Activated CD8-positive, alpha-beta memory T cell treated with anti-CD3 and anti-CD28 coated beads, Interleukin-2, amount 50 U/mL, for 4 hours (primary cell): Measurements from ENCODE around the gene ANKRD34C.
"Not testable (repeated sequence)": the region's sequence is repeated elsewhere in the genome, so short reads cannot be mapped to it uniquely, and the experiment has no call there.

Experiments used
- DNase-seq: peaks from one replicate; pipeline ENCODE4 v3.0.0-alpha.2; 2020

Gene ANKRD34C

DNA sequence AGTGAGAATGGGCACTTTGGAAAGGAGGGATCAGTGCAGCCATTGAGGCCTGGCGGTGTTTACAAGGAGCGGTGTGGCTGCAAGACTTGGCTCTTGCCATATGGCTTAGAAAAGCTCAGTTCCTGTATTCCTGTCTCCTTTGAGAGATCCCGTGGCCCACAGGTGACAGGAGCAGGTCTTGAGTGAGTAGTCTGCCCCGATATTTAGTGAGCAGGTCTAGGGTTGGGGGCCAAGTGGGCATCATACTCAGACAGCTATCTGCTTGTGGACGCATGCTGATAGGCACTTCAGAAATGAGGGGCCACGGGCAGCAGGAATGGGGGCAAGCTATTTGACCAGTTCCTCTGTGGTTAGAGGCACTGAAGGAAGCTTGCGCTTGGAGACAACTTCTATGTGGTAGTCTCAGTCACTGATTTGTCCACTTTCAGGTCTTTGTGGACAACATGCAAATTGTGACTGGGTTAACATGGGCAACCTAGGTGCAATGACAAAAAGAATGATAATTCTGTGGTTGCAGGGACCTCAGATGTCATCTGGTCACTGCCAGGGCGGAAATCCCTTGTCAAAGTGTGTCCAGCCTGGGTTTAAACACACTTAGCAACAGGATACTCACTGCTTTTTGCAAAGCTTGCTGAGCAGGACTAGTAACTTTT, 29.5 kb downstream of the ANKRD34C start:
- DNase-seq, result no peak

DNA sequence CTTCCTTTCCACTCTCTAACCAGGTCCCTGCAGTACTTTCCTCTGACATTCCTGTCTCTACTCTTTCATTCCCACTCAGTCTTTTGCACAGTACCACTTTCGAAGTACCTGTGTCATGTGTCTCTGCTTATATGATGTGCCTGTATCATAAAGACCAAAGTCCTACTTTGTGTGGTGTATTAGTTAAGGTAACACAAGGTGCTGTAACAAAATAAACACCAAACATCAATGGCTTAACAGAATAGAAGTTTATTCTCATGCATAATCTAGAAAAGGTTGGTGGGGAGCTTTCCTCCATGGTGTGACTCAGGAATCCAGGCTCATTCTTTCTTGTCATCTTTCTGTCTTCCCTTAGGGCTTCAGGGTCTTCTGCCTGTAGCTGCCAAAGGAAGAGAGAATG, 31.7 kb downstream of the ANKRD34C start:
- no peak for DNase-seq

DNA sequence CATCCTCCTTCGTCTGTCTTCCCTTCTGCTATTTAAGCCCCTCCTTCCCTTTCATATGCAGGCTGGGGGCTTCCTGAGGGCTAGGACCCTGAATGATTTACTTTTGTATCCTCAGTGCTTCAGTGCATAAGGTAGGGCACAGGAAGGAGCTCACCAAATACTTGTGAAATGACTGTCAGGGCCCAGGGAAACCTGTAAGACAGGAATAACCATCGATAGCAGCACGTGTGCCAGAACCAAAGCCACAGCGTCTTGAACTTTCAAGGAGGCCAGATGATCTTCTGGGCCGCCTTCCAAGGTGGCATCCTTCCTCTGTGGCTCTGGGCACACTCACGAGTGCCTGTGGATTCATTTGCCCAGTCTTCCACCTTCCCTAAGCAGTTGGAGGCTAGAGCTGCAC, 32.3 kb downstream of the ANKRD34C start:
- DNase-seq, result no peak

DNA sequence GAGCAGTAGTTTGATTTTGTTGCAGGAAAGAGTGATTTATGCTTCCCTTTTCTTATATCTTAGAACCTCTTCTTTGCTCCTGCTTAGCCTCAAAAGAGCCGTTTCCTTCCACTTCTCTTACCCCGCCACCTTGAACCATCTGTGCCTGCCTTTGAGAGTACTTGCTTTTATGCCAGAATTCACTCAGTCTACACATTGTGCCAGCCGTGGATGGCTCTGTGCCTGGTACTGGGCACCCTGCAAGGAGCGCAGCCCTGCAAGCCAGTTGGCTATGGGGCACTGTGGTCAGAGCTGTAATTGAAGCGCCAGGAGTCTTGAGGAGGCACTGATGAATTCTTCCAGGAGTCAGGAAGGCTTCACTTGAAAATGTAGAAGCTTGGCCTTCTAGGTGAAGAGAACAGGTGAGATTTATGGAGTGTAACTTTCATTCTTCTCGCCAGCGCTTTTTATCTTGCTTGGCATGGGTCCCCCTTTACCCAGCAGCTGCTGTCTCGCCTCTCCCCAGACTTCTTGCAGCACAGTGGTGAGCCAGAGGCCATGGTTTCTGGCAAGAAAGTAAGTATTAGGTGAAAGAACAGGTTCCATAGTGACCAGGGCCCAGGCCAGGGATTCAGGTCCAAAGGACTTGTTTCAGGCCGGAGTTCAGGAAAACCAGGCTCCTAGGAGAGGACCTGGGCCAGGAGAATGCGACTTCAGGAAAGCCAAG, 33.3 kb downstream of the ANKRD34C start:
- no peak for DNase-seq

DNA sequence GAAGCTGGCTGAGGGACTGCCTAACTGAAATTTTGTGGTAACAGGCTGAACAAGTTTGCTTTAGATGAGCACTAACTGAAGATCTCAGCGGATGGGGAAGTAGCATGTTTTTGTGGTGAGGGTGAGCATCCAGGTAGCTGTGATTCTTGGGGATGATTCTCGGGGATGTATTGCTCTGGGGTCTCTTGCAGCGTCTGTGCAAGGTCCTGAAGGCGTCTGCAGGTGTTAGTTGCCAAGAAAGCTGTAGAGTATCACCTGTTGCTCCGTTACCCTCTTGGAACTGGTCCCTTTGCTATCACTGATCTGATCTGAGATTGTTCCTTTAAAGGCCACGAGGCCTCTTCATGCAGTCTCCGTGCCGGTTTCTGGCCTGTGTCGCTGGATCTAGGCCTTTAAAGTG, 34.3 kb downstream of the ANKRD34C start:
- DNase-seq, result no peak

DNA sequence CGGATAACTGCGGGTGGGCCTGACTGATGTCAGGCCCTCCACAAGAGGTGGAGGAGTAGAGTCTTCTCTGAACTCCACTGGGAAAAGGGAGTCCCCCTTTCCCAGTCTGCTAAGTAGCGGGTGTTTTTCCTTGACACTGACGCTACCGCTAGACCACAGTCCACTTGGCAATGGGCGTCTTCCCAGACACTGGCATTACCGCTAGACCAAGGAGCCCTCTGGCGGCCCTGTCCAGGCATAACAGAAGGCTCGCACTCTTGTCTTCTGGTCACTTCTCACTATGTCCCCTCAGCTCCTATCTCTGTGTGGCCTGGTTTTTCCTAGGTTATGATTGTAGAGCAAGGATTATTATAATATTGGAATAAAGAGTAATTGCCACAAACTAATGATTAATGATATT, 37.5 kb downstream of the ANKRD34C start:
- not testable (repeated sequence) for DNase-seq

DNA sequence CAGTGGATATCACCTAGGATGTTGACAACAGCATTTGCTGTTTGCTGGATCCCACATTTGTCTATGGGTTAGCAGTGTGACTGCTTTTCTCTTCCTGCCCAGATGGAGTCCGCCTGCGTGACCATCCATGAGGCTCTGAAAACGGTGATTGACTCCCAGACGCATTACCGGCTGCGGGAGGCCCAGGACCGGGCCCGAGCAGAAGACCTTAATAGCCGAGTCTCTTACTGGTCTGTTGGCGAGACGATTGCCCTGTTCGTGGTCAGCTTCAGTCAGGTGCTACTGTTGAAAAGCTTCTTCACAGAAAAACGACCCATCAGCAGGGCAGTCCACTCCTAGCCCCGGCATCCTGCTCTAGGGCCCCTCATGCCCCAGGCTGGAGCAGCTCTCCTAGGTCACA, 39.4 kb downstream of the ANKRD34C start:
- DNase-seq, result no peak

DNA sequence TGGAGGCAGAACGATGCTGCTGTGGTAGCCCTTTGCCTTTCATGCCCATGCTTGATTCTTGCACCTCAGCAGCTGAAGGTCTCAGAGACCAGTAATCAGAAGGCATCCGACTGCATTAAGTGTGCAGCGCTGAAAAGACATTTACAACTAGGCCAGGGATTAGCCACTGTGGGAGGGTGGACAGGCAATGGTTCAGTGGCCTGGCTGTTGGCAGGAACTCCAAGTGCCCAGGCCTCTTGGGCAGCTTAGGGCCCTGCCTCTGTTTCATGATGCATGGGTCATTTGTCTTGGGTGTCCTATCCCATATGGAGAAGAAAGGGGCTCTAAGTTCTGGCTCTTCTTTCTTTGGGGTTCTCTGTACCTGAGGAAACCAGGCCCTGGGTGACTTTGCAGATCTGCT, 39.8 kb downstream of the ANKRD34C start:
- DNase-seq, result no peak

DNA sequence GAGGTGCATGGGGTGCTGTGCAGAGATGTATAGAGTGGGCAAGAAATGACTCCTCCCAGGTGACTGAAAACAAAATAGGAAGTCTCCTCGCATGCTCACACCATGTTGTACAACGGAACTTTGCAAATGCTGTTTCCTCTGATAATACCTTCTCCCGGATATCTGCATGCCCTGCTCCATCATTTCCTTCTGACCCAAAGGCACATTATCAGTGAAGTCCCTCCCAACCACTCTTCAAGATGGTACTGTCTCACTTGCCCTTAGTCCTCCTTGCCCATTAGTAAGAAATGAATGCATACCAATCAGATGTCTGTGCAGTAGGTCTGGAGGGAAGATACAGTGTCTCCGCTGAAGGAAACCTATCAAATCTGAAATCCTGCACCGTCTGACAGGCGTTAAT, 40.4 kb downstream of the ANKRD34C start:
- DNase-seq, result no peak

DNA sequence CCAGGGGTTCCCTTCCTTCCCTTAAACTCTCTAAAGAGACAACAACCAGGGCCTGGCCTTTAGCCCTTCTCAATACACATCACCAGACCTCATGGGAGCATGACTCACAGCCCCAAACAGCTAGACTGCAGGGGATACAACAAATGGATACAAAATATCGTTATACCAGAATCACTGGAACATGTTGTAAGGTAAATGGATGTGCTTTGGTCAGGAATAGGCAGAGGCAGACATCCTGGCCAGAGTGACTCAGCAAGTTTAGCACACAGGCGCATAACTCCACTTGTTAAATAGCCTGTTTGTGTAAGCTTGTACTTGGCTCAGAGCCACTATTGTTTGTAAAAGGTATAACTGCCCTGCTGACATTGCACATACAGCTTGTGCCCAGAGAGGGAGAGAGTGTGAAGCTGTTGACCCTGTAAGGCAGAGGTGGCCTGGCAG, 46.7 kb downstream of the ANKRD34C start:
- DNase-seq, result no peak
